Measurements from ENCODE around the gene MAST2. TPM values are rescaled to one million over a fixed set of nuclear protein-coding genes. Genes with fewer than 3 reads are reported as not detected.
A peak's percentile ranks its signal among the peaks of the same experiment; 100 is the strongest.

The MAST2 gene
- total RNA-seq, 2 donors from 2014 or later = 9.9 TPM

GRCh38 chr1:45914836-45915235 is 111.4 kb downstream of the MAST2 start:
- TF ChIP-seq CTCF (IDR thresholded peaks at IDR 0.05) (no peak), POLR2A (IDR thresholded peaks at IDR 0.05) (no peak)
- Histone ChIP-seq H3K4me1 (no peaks in the 10 kb centered on the region), H3K4me3 (no peak overlapping the region), H3K9me3 (no peaks in the 10 kb centered on the region), H3K36me3 (replicated peaks in 1 of 2; ENCODE audit: insufficient read depth in 1 of 2, low read depth in 2 of 2) (no peaks in the 10 kb centered on the region), H3K27ac (no peak overlapping the region), H3K27me3 (no peaks in the 10 kb centered on the region)
- ATAC-seq (no peak), DNase-seq (no peak)
- 91 to 100% methylated on average over 1 of the region's 1 CpG for WGBS, 2 donors
- intact Hi-C loops (cut with DNase I) = no loop called here

GRCh38 chr1:45922374-45922773 is 119.0 kb downstream of the MAST2 start:
- DNase-seq (no peak), ATAC-seq (no peak)
- Histone ChIP-seq H3K27ac (no peak overlapping the region), H3K4me3 (no peak overlapping the region), H3K4me1 (peaks cover 20% of the 10 kb centered on the region), H3K9me3 (no peaks in the 10 kb centered on the region), H3K36me3 (replicated peaks in 1 of 2; ENCODE audit: insufficient read depth in 1 of 2, low read depth in 2 of 2) (no peaks in the 10 kb centered on the region), H3K27me3 (no peaks in the 10 kb centered on the region)
- intact Hi-C loops (cut with DNase I) = no loop called here
- 88 to 91% methylated on average over 8 to 9 of the region's 10 CpGs for WGBS, 2 donors
- TF ChIP-seq CTCF (IDR thresholded peaks at IDR 0.05) = no peak
- no peak for TF ChIP-seq POLR2A (IDR thresholded peaks at IDR 0.05)

GRCh38 chr1:45922813-45923212 is 119.4 kb downstream of the MAST2 start:
- Histone ChIP-seq H3K27ac (no peak overlapping the region), H3K9me3 (no peaks in the 10 kb centered on the region), H3K4me3 (no peak overlapping the region), H3K27me3 (no peaks in the 10 kb centered on the region), H3K4me1 (peaks cover 20% of the 10 kb centered on the region), H3K36me3 (replicated peaks in 1 of 2; ENCODE audit: insufficient read depth in 1 of 2, low read depth in 2 of 2) (no peaks in the 10 kb centered on the region)
- intact Hi-C loops (cut with DNase I) = no loop called here
- ATAC-seq (no peak), DNase-seq (no peak)
- TF ChIP-seq CTCF (IDR thresholded peaks at IDR 0.05) = no peak
- no peak for TF ChIP-seq POLR2A (IDR thresholded peaks at IDR 0.05)
- WGBS, 2 donors = 96 to 100% methylated on average over 2 to 7 of the region's 8 CpGs

GRCh38 chr1:45923343-45923742 is 119.9 kb downstream of the MAST2 start:
- ATAC-seq (no peak), DNase-seq (no peak)
- Histone ChIP-seq H3K4me3 (no peak overlapping the region), H3K36me3 (replicated peaks in 1 of 2; ENCODE audit: insufficient read depth in 1 of 2, low read depth in 2 of 2) (no peaks in the 10 kb centered on the region), H3K27ac (no peak overlapping the region), H3K27me3 (no peaks in the 10 kb centered on the region), H3K9me3 (no peaks in the 10 kb centered on the region), H3K4me1 (peaks cover 20% of the 10 kb centered on the region)
- WGBS, 2 donors = 73 to 77% methylated on average over 4 of the region's 4 CpGs
- TF ChIP-seq POLR2A (IDR thresholded peaks at IDR 0.05) = no peak
- no peak for TF ChIP-seq CTCF (IDR thresholded peaks at IDR 0.05)
- intact Hi-C loops (cut with DNase I) = no loop called here

- Histone ChIP-seq H3K4me3 (no peak overlapping the region), H3K27me3 (no peaks in the 10 kb centered on the region), H3K9me3 (no peaks in the 10 kb centered on the region), H3K27ac (no peak overlapping the region), H3K36me3 (replicated peaks in 1 of 2; ENCODE audit: insufficient read depth in 1 of 2, low read depth in 2 of 2) (no peaks in the 10 kb centered on the region), H3K4me1 (peaks cover 20% of the 10 kb centered on the region)
- 89 to 100% methylated on average over 1 of the region's 1 CpG for WGBS, 2 donors
- ATAC-seq (peak; percentile 12), DNase-seq (no peak)
- TF ChIP-seq CTCF (IDR thresholded peaks at IDR 0.05) (no peak), POLR2A (IDR thresholded peaks at IDR 0.05) (no peak)
- intact Hi-C loops (cut with DNase I) = no loop called here
These were observed 121.3 kb downstream of the MAST2 start for GRCh38 chr1:45924736-45925135.
